GM21576 (cell line): ENCODE measurements around the gene AKT3.

ENCODE experiments used
- ATAC-seq: cut with Tn5 transposase; IDR thresholded peaks from one replicate; pipeline ENCODE4 v1.9.1; 2021; ENCODE audit warnings: mild to moderate bottlenecking, moderate library complexity; ENCODE audit not compliant: unreplicated experiment

Gene AKT3

GRCh38 chr1:243493156-243494129 is 356.6 kb downstream of the AKT3 start:
- no peak for ATAC-seq

- no peak for ATAC-seq
Observed at GRCh38 chr1:243490748-243491686, 359.0 kb downstream of the AKT3 start.

GRCh38 chr1:243489681-243490546 is 360.1 kb downstream of the AKT3 start:
- no peak for ATAC-seq

GRCh38 chr1:243489158-243489527 is 360.9 kb downstream of the AKT3 start:
- ATAC-seq: no peak

- no peak for ATAC-seq
Observed at GRCh38 chr1:243488459-243489157, 361.4 kb downstream of the AKT3 start.

- ATAC-seq: no peak
Observed at GRCh38 chr1:243487649-243488227, 362.3 kb downstream of the AKT3 start.

- no peak for ATAC-seq
Observed at GRCh38 chr1:243487036-243487648, 362.9 kb downstream of the AKT3 start.

GRCh38 chr1:243483952-243484351 is 366.1 kb downstream of the AKT3 start:
- no peak for ATAC-seq

- ATAC-seq: no peak
Observed at GRCh38 chr1:243483071-243483771, 366.8 kb downstream of the AKT3 start.

GRCh38 chr1:243482141-243483022 is 367.7 kb downstream of the AKT3 start:
- ATAC-seq: no peak

- no peak for ATAC-seq
Observed at GRCh38 chr1:243481101-243481500, 368.9 kb downstream of the AKT3 start.

- no peak for ATAC-seq
Observed at GRCh38 chr1:243477731-243478290, 372.2 kb downstream of the AKT3 start.

- ATAC-seq: no peak
Observed at GRCh38 chr1:243475966-243476365, 374.1 kb downstream of the AKT3 start.

GRCh38 chr1:243474906-243475305 is 375.1 kb downstream of the AKT3 start:
- ATAC-seq: no peak

- ATAC-seq: no peak
Observed at GRCh38 chr1:243474136-243474881, 375.7 kb downstream of the AKT3 start.
